Muscle layer of colon (tissue), 2 donors: ENCODE results near the gene PPM1D.
"Not testable (repeated sequence)": the region's sequence is repeated elsewhere in the genome, so short reads cannot be mapped to it uniquely, and the experiment has no call there.

Experiments
- H3K27ac ChIP-seq: one replicate; pipeline ENCODE4 v1.7.0; 2013; ENCODE audit warnings: low read depth, mild to moderate bottlenecking, low read length, moderate library complexity
- H3K27me3 ChIP-seq, 2 donors: one replicate each; pipeline ENCODE4 v1.7.0; 2013; ENCODE audit warnings: low read length in 2 of 2, mild to moderate bottlenecking in 2 of 2; ENCODE audit not compliant: insufficient read depth in 2 of 2, control insufficient read depth in 1 of 2
- H3K36me3 ChIP-seq: one replicate; pipeline ENCODE4 v1.7.0; 2013; ENCODE audit warnings: mild to moderate bottlenecking, low read length; ENCODE audit not compliant: insufficient read depth
- H3K4me1 ChIP-seq: one replicate; pipeline ENCODE4 v1.7.0; 2013; ENCODE audit warnings: mild to moderate bottlenecking, low read length; ENCODE audit not compliant: insufficient read depth
- H3K4me3 ChIP-seq, 2 donors: one replicate each; pipeline ENCODE4 v1.7.0; 2013; ENCODE audit warnings: low read length in 2 of 2, low read depth in 1 of 2, mild to moderate bottlenecking in 1 of 2, moderate library complexity in 1 of 2
- H3K9ac ChIP-seq: one replicate; pipeline ENCODE4 v1.7.0; 2013; ENCODE audit warnings: low read length
- H3K9me3 ChIP-seq: one replicate; pipeline ENCODE4 v1.7.0; 2013; ENCODE audit warnings: mild to moderate bottlenecking, low read length
- donor health status: abdominal sarcoma.
- donor health status: Adenocarcinoma of cecum.

The PPM1D gene

GRCh38 chr17:60647705-60648104 lies 47.7 kb downstream of the PPM1D start:
- no peak overlapping the region for H3K4me3 ChIP-seq
- no peaks in the 10 kb centered on the region for H3K9me3 ChIP-seq
- H3K27me3 ChIP-seq = no peaks in the 10 kb centered on the region
- no peak overlapping the region for H3K9ac ChIP-seq
- peaks cover 18% of the 10 kb centered on the region for H3K36me3 ChIP-seq
- no peak overlapping the region for H3K27ac ChIP-seq
- H3K4me1 ChIP-seq = peaks cover 5% of the 10 kb centered on the region

DNA sequence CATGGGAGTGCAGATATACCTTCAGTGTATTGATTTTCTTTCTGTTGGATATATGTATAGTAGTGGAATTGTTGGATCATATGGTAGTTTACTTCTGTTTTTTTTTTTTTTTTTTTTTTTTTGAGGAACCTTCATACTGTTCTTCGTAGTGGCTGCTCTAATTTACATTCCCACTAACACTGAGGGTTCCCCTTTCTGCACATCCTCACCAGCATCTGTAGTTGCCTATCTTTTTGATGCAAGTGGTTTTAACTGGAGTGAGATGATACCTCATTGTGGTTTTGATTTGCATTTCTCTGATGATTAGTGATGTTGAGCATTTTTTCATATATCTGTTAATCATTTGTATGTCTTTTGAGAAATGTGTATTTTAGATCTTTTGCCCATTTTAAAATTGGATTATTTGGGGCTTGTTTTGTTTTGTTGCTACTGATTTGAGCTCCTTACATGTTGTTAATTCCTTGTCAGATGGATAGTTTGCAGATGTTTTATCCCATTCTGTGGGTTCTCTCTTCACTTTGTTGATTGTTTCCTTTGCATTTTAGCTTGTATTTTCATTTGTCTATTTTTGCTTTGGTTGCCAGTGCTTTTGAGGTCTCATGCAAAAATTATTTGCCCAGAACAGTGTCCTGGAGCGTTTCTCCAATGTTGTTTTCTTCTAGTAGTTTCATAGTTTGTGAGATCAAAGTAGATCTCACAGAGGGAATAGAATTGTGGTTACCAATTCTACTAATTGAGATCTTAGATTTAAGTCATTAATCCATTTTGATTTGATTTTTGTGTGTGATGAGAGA lies 52.7 kb downstream of the PPM1D start:
- H3K36me3 ChIP-seq = peaks cover 24% of the 10 kb centered on the region
- no peak overlapping the region for H3K9ac ChIP-seq

GRCh38 chr17:60653569-60653968 lies 53.6 kb downstream of the PPM1D start:
- no peak overlapping the region for H3K4me3 ChIP-seq
- H3K9ac ChIP-seq = no peak overlapping the region
- no peaks in the 10 kb centered on the region for H3K27me3 ChIP-seq
- no peaks in the 10 kb centered on the region for H3K9me3 ChIP-seq
- no peak overlapping the region for H3K27ac ChIP-seq
- no peaks in the 10 kb centered on the region for H3K4me1 ChIP-seq
- peaks cover 25% of the 10 kb centered on the region for H3K36me3 ChIP-seq

More for the DNA sequence above, 52.7 kb downstream of the PPM1D start:
- no peaks in the 10 kb centered on the region for H3K27me3 ChIP-seq
- H3K4me1 ChIP-seq = no peaks in the 10 kb centered on the region
- H3K4me3 ChIP-seq = no peak overlapping the region
- no peaks in the 10 kb centered on the region for H3K9me3 ChIP-seq
- no peak overlapping the region for H3K27ac ChIP-seq

DNA sequence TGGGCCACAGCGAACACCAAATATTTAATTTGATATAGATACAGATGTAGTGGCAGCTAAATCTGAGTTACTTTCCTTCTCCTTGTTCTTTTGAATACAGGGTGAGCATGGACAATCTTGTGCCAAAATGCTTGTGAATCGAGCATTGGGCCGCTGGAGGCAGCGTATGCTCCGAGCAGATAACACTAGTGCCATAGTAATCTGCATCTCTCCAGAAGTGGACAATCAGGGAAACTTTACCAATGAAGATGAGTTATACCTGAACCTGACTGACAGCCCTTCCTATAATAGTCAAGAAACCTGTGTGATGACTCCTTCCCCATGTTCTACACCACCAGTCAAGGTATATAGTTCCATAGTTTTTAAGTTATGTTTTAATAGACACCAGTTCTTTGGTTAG lies 56.5 kb downstream of the PPM1D start:
- Histone ChIP-seq H3K9ac (no peak overlapping the region), H3K4me1 (no peaks in the 10 kb centered on the region), H3K9me3 (no peaks in the 10 kb centered on the region), H3K27me3 (no peaks in the 10 kb centered on the region), H3K36me3 (peaks cover 12% of the 10 kb centered on the region), H3K4me3 (no peak overlapping the region), H3K27ac (no peak overlapping the region)

DNA sequence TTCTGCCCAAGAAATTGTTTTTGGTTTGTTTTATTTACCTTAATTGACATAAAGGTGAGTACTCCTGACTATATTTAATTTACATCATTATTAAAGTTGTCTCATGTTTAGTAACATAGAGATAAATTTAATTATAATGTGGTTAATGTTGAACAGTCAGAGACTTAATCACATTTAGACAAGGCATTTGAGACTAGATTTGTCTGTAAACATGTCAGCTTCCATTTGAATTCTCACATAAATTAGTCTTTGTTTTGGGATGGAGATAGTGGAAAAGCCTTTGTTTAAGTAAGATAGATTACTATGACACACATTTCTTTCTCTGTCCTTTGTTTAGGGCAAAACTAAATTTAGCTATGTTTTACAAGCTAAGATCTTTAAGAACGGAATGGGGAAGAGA lies 59.2 kb downstream of the PPM1D start:
- peaks cover 22% of the 10 kb centered on the region for H3K36me3 ChIP-seq
- H3K4me3 ChIP-seq = no peak overlapping the region
- H3K27ac ChIP-seq = no peak overlapping the region
- H3K9ac ChIP-seq = no peak overlapping the region
- H3K4me1 ChIP-seq = no peaks in the 10 kb centered on the region
- H3K27me3 ChIP-seq = no peaks in the 10 kb centered on the region
- H3K9me3 ChIP-seq = no peaks in the 10 kb centered on the region

DNA sequence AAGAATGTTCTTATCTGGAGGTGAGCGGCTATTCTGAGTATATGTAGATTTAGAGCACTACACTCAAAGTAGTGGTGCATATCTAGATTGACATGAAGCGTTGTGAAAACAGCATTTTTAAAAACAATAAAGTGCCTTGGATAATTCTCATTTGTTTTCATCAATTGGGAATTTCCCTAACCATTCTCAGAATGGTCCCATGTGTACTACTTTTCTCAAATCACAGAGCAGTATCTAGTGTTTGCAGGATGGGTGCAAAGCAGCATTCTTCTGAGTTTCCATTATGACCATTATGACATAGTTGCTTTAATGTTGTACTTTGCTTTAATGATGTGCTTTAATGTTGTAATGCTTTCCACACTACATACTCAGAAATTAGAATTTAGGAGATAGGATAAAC lies 61.5 kb downstream of the PPM1D start:
- H3K27me3 ChIP-seq = no peaks in the 10 kb centered on the region
- H3K36me3 ChIP-seq = peaks cover 29% of the 10 kb centered on the region
- H3K27ac ChIP-seq = no peak overlapping the region
- no peak overlapping the region for H3K9ac ChIP-seq
- H3K4me3 ChIP-seq = no peak overlapping the region
- no peaks in the 10 kb centered on the region for H3K9me3 ChIP-seq
- H3K4me1 ChIP-seq = no peaks in the 10 kb centered on the region

DNA sequence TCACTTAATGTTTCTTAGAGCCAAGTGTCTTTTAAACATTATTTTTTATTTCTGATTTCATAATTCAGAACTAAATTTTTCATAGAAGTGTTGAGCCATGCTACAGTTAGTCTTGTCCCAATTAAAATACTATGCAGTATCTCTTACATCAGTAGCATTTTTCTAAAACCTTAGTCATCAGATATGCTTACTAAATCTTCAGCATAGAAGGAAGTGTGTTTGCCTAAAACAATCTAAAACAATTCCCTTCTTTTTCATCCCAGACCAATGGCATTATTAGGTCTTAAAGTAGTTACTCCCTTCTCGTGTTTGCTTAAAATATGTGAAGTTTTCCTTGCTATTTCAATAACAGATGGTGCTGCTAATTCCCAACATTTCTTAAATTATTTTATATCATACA lies 64.0 kb downstream of the PPM1D start:
- peaks cover 19% of the 10 kb centered on the region for H3K36me3 ChIP-seq
- no peaks in the 10 kb centered on the region for H3K27me3 ChIP-seq
- H3K9ac ChIP-seq = no peak overlapping the region
- no peak overlapping the region for H3K4me3 ChIP-seq
- no peaks in the 10 kb centered on the region for H3K4me1 ChIP-seq
- no peaks in the 10 kb centered on the region for H3K9me3 ChIP-seq
- H3K27ac ChIP-seq = no peak overlapping the region

DNA sequence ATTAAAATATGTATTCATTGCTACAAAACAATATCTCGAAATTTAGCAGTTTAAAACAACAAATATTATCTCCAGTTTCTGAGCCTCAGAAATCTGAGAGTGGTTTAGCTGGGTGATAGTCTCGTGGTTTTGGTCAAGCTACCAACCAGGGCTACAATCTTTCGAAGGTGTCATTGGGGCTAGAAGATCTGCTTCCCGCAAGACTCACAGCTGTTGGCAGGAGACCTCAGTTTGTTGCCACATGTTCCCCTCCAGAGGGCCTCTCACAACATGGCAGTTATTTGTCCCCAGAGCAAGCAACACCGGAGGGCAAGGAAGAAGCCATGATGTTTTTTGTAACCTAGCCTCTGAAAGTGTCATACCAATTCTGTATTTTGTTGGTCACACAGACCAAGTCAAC lies 65.6 kb downstream of the PPM1D start:
- Histone ChIP-seq H3K27me3 (no peaks in the 10 kb centered on the region), H3K4me3 (no peak overlapping the region), H3K9me3 (no peaks in the 10 kb centered on the region), H3K27ac (no peak overlapping the region), H3K9ac (no peak overlapping the region), H3K36me3 (peaks cover 19% of the 10 kb centered on the region), H3K4me1 (no peaks in the 10 kb centered on the region)

GRCh38 chr17:60668741-60669140 lies 68.7 kb downstream of the PPM1D start:
- not testable (repeated sequence) for H3K27ac ChIP-seq, H3K9me3 ChIP-seq, H3K27me3 ChIP-seq, H3K4me3 ChIP-seq, H3K36me3 ChIP-seq, H3K9ac ChIP-seq, H3K4me1 ChIP-seq

DNA sequence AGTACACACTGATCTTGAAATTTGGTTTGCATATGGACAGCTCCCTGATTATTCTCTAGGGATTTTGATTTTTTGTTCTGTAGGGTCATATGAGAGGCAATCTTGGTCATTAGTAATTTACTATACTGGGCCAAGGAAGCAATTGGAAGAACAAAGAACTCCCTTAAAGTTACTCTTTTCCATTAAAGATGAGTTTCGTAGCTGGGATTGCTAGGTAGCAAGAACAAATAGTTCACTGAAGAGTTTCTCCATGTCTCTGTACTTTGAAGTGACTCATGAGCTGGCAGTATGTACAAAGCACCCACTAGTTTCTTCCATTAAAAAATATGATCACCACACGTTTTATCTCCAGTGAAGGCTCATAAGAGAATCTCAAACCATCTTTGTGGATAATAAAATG lies 71.5 kb downstream of the PPM1D start:
- Histone ChIP-seq H3K36me3 (no peaks in the 10 kb centered on the region), H3K4me3 (no peak overlapping the region), H3K27ac (no peak overlapping the region), H3K4me1 (no peaks in the 10 kb centered on the region), H3K9me3 (no peaks in the 10 kb centered on the region), H3K27me3 (no peaks in the 10 kb centered on the region), H3K9ac (no peak overlapping the region)

DNA sequence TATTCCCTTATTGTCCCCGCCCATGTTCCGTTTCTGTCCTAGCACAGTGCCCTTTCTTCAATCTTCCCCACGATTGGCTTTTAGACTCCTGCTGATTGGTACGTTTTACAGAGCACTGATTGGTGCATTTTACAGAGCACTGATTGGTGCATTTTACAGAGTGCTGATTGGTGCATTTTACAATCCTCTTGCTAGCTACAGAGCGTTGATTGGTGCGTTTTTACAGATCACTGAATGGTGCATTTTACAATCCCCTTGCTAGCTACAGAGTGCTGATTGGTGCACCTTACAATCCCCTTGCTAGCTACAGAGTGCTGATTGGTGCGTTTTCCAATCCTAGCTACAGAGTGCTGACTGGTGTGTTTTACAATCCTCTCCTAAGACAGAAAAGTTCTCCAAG lies 74.6 kb downstream of the PPM1D start:
- H3K27me3 ChIP-seq, H3K4me1 ChIP-seq, H3K4me3 ChIP-seq, H3K9me3 ChIP-seq, H3K27ac ChIP-seq, H3K36me3 ChIP-seq, H3K9ac ChIP-seq: not testable (repeated sequence)

DNA sequence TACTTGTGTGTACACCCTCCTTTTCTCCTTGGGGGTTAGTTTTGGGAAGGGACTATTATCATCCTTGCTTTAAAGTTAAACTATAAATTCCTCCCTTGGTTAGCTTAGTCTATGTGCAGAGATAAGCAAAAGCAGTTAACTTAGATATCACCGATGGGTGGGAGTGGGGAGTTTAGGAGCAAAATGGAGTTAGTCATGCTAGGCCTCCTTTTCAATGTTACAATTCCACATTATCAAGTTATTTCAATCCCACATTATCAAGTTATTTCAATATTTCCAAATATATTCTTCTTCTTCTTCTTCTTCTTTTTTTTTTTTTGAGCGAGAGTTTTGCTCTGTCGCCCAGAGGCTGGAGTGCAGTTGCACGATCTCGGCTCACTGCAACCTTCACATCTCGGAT lies 76.0 kb downstream of the PPM1D start:
- H3K9me3 ChIP-seq = no peaks in the 10 kb centered on the region
- no peak overlapping the region for H3K27ac ChIP-seq
- no peaks in the 10 kb centered on the region for H3K27me3 ChIP-seq
- H3K4me3 ChIP-seq = no peak overlapping the region
- no peaks in the 10 kb centered on the region for H3K36me3 ChIP-seq
- H3K4me1 ChIP-seq = peaks cover 8% of the 10 kb centered on the region
- H3K9ac ChIP-seq = no peak overlapping the region
